Measurements from ENCODE around the gene PRAME.
"Not testable (repeated sequence)": the region's sequence is repeated elsewhere in the genome, so short reads cannot be mapped to it uniquely, and the experiment has no call there.

PRAME gene

DNA sequence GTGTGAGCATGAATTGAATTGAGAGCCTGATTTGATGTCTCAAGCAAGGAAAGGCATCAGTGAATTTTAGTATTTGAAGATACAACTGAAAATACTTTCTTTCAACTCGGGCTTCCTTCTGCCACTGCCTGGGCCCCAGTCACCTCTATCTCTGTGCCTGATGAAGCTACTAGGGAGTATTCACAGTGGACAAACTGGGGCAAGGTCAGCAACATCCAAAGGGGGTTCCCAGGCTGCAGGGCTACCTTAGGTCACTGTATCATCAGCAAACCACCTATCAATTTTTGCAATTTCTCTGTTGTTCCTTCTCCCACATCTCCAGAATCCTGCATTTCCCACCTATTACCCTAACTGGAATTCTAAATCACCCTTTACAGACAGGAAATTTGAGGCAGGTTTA, 10.2 kb downstream of the PRAME start:
- DNase-seq = no peak

DNA sequence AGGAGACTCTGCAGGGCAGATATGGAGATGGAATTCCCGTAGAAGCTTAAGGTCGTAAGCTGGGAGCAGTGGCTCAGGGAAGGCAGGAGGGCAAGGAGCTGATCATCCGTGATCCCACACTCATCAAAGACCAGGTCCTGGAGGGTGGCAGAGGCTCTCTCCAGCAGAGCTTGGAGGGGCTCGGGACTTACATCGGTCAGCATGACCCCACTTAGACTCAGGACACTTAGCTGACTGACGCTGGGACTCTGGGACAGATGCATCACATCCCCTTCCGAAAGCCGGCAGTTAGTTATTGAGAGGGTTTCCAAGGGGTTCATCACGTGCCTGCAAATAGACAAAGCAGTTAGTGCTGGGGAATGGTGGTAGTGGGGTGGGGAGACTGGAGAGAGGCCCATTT, 10.7 kb downstream of the PRAME start:
- DNase-seq = no peak

DNA sequence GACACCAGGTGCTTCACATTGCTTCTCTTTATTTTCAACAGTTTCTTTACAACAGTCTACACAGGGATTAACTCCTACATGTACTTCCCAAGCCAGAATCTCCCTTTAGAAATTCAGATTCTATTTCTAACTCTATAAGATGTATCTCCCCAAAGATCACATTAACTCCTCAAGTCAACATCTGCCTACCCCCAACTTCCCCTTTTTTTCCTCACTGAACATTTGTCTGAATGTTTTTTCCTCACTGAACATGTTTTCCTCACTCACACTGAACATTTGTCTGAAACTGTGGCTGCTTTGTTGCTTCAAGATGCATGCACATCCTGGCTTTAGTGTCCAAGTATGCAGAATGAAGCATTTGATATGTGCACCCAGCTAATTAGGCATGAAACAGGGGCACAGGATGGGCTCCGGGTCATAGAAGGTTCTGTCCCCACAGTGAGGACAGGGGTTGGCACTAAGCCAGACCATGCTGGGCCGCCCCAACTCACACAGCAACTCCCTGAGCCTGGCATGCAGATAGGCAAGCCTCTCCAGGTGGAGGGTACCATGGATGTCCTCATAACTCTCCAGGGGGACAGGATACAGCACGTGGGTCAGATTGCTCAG, 11.3 kb downstream of the PRAME start:
- no peak for DNase-seq

DNA sequence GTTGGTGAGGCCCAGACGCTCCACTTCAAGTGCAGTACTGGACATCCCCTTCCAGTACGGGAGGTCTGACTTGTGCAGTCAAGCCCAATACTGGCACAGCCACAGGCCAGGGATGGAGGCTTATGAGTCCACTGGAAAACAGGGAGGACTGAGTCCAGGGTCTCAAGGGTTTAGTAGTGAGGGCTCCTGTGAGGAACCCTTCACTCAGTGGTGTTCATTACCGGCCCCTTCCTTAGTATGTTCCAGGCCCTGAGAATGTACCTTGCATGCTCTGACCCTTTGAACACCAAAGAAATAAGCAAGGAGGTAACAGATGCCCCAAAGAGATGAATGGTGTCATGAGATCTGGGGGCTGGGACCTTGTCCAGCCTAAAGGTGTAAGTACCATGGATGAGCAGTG, 11.8 kb downstream of the PRAME start:
- no peak for DNase-seq

DNA sequence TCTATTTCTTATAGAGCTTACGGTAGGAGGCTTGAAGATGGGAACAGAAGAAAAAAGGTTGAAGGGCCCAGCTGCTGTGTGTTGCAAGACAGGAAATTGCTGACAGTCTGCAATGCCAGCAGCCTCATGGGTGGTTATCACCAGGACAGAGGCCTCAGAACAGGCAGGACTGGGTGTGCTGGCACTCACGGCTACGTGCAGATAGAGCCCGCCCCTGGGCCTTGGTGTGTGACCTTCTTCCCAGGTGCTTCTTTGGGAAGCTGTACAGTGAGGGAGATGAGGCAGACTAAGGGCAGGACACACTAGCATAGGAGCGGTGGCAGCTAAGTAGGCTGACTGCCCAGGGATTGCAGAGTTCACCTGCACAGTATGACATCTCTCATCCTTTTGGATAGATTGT, 12.6 kb downstream of the PRAME start:
- no peak for DNase-seq

DNA sequence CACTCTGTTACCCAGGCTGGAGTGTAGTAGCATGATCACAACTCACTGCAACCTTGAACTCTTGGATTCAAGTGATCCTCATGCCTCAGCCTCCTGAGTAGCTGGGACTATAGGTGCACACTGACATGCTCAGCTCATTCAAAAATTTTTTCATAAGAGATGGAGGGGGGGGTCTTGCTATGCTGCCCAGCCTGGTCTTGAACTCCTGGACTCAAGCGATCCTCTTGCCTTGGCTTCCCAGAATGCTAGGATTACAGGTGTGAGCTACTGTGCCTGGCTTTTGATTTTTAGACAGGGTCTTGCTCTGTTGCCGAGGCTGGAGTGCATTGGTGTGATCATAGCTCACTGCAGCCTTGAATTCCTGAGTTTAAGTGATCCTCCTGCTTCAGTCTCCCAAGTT, 14.0 kb downstream of the PRAME start:
- no peak for DNase-seq

DNA sequence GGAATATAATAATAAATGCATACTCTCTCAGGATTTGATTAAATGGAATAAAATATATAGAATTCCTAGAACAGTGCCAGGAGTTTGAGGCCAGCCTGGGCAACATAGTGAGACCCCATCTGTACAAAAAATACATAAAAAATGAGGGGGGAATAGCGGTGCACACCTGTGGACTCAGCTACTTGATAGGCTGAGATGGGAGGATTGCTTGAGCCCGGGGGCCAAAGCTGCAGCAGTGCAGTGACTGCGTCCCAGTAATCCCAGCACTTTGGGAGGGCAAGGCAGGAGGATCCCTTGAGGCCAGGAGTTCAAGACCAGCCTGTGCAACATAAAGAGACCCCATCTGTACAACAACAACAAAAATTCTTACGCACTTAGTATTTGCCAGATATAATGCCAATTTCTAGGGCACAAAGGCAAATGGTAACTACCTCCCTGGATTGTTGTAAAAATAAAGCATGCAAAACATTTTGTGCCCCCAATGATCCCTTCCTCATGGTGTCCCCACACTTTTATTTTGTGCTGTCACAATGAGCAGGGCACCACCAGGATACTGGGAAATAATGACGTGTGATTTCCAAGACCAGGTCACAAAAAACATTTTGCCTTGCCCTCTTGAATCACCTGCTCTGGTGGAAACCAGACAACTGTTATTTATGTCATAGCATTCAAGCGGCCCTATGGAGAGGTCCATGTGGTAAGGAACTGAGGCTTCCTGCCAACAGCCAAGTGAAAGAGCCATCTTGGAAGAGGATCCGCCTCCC, 20.7 kb downstream of the PRAME start:
- no peak for DNase-seq

DNA sequence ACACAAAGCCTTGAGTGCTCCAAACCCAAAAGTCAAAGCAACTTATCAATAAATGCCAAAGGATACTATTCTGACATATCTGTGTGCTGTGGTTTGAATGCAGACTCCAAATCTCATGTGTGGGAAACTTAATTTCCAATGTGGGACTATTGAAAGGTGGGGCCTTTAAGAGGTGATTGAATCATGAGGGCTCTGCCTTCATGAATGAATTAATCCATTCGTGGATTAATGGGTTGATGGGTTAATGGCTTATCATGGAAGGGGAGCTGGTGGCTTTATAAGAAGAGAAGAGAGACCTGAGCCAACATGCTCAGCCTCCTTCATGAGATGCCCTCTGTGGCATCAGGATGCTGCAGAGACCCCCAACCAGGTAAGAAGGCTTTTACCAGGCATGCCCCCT, 22.1 kb downstream of the PRAME start:
- DNase-seq = no peak

DNA sequence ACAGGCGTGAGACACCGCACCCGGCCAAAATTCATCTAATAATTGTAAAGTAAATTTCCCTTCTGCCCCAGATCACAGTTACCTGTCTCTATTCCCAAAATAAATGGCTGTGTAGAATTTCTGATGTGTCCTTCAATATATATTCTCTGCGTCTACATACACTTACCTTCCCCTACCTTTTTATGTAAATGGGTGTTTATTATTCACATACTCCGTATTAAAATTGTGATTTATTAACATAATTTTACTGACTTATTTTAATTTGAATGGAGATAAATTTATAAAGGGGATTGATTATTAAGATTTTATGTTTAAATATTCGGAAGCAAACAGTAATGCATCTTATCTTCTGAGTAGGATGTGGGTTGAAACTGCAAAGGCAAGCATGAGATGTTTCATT, 22.6 kb downstream of the PRAME start:
- DNase-seq = no peak

DNA sequence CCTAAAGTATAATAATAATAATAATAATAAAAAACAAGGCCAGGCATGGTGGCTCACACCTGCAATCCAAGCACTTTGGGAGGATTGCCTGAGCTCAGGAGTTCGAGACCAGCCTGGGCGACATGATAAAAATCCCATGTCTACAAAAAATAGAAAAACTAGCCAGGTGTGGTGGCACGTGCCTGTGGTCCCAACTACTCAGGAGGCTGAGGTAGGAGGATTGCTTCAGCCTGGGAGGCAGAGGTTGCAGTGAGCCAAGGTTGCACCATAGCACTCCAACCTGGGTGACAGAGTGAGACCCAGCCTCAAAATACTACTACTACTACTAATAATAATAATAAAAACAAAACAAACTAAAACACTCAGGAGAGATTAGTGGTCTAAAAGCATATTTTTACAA, 23.4 kb downstream of the PRAME start:
- DNase-seq = no peak

DNA sequence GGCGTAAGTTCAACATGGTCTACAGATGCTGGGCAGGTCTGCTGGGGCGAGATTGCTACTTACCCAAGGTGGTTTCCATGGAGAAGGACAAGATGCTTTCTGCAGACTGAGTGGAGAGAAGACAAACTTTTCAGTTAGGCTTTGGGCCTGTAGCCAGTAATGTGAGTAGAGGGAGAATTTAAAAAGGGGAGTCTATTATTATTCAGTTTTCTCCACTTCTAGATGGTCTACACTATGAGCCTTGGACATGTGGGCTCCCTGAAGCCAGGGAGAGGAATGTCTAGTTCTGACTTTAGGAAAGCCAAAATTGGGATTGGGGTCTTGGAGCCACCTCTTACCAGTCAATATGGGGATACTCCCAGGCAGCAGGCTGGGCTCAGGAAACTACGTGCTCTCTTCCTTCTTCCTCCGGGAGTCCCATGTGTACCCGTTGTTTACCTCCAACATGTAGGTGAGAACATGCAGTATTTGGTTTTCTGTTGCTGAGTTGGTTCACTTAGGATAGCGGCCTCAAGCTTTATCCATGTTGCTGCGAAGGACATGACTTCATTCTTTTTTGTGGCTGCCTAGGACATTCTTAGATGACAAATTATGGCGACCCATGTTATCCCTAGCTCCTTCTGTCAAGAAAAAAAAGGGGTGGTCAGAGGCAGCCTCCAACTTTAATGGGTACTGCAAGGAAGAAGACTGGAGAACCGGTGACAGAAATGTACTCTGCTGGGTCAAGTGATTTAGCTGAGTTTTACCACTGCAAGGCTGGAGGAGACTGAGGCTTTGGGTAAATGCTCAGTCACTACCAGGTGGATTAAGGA, 24.3 kb downstream of the PRAME start:
- DNase-seq = no peak

DNA sequence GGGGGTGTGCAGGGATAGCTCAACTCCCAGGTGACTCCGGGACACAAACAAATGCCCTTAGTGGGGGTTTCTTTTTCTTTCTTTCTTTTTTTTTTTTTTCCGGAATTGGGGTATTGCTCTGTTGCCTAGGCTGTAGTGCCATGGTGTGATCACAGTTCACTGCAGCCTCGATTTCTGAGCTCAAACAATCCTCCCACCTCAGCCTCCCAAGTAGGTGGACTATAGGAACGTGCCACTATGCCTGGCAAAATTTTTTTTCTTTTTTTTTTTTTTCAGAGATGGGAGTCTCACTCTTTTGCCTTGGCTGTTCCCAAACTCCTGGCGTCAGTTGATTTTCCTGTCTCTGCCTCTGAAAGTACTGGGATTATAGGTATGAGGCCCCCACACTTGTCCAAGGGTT, 25.2 kb downstream of the PRAME start:
- DNase-seq = no peak

DNA sequence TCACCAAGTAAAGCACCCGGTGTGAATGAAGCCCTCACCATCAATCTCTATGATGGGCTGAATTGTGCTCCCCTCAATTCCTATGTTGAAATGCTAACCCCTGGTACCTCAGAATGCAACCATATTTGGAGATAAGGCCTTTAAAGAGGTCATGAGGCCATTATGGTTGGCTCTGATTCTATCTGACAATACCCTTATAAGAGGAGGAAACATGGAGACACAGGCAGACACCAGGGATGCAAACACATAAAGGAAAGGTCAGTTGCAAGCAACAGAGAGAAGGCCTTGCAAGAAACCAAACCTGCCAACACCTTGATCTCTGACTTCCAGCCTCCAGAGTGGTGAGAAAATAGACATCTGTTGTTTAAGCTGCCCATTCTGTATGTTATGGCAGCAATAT, 25.6 kb downstream of the PRAME start:
- DNase-seq = no peak

DNA sequence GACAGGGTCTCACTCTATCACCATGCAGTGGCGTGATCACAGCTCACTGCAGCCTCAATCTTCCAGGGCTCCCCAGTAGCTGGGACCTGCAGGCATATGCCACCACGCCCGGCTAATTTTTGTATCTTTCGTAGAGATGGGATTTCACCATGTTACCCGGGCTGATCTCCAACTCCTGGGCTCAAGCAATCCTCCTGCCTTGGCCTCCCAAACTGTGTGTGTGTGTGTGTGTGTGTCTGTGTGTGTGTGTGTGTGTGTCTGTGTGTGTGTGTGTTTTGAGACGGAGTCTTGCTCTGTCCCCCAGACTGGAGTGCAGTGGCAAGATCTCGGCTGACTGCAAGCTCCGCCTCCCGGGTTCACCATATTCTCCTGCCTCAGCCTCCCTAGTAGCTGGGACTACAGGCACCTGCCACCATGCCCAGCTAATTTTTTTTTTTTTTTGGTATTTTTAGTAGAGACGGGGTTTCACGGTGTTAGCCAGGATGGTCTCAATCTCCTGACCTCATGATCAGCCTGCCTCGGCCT, 26.5 kb downstream of the PRAME start:
- not testable (repeated sequence) for DNase-seq

DNA sequence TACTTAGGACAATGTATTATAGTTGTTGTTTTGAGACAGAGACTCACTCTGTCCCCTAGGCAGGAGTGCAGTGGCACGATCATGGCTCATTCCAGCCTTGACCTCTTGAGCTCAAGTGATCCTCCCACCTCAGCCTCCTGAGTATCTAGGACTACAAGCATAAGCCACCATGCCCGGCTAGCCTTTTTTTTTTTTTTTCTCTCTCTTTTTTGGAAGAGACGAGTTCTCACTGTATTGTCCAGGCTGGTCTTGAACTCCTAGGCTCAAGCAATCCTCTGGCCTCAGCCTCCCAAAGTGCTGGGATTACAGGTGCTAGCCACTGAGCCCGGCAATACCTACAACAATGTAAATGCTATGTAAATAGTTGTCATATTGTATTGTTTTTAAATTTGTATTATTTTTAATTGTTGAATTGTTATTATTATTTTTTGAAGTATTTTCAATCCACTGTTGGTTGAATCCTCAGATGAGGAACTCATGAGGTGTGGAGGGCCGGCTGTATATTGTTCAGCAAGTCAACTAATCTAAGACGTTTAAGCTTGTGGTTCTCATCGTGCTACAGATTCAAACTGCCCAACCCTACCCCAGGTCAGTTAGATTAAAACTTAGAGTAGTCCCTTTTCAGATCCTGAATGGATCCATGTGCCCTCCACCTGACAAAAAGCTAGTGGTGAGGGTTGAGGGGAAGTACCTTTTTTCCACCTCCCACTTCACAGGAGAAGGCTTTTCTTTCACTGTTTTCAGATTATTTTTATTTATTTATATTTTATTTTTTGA, 27.1 kb downstream of the PRAME start:
- no peak for DNase-seq

DNA sequence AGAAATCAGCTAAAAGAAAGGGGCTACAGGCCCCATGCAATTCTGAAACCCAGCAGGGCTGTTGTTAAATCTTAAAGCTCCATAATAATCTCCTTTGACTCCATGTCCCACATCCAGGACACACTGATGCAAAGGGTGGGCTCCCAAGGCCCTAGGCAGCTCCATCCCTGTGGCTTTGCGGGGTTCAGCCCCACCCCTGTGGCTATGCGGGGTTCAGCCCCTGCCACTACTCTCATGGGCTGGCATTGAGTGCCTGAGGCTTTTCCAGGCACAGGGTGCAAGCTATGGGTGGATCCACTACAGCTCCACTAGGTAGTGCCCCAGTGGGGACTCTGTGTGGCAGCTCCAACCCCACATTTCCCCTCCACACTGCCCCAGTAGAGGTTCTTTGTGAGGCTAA, 30.3 kb downstream of the PRAME start:
- DNase-seq = no peak

DNA sequence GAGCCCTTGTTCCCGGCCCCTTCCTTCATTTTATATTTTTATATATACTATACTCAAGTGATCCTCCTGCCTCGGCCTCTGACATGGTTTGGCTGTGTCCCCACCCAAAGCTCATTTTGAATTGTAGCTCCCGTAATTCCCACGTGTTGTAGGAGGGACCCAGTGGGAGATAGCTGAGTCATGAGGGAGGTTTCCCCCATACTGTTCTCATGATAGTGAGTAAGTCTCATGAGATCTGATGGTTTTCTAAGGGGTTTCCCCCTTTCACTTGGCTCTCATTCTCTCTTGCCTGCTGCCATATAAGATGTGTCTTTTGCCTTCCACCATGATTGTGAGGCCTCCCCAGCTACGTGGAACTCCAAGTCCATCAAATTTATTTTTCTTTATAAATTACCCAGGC, 31.8 kb downstream of the PRAME start:
- DNase-seq = no peak

DNA sequence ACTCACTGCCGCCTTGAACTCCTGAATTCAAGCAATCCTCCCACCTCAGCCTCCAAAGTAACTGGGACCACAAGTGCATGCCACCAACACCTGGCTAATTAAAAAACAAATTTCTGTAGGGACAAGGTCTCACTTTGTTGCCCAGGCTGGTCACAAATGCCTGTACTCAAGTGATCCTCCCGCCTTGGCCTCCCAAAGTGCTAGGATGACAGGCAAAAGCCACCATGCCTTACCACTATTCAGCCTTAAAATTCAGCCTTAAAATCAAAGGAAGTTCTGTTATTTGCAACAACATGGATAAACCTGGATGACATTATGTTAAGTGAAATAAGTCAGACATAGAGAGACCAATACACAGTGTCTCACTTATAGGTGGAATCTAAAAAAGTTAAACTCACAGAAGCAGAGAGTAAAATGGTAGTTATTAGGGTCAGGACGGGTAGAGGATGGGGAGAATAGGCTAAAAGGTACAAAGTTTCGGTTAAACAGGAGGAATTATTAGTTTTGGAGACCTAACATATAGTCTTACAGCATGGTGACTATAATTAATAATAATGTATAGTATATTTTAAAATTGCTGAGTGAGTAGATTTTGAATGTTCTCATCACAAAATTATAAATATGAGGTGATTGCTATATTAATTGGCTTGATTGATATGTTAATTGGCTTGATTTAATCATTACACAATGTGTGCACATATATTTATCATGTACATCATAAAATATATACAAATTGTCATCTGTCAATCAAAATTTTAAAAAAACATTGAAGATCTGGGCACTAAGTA, 32.7 kb downstream of the PRAME start:
- DNase-seq = no peak

DNA sequence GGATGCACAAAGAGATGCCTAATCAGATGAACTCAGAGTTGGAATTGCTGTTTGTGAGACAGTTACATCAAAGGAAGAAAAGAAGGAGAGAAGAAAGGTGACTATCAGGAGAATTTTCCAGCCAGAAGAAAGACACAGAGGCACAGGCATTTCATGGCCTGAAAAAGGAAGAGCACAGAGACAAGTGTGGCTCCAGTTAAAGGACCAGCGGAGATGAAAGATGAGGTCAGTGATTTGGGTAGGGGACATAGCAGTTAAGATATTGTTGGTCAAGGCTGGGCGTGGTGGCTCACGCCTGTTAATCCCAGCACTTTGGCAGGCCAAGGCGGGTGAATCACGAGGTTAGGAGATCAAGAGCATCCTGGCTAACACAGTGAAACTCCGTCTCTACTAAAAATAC, 35.6 kb downstream of the PRAME start:
- DNase-seq = no peak

DNA sequence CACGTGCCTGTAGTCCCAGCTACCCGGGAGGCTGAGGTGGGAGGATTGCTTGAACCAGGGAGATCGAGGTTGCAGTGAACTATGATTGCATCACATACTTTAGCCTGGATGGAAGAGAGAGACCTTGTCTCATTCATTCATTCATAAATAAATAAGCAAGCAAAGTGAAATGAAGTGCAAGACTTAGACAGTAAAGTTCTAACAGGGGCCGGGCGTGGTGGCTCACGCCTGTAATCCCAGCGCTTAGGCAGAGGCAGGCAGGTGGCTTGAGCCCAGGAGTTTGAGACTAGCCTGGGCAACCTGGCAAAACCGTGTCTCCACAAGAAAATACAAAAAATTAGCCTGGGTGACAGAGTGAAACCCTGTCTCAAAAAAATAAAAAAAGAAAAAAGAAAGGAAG, 37.4 kb downstream of the PRAME start:
- DNase-seq = no peak

DNA sequence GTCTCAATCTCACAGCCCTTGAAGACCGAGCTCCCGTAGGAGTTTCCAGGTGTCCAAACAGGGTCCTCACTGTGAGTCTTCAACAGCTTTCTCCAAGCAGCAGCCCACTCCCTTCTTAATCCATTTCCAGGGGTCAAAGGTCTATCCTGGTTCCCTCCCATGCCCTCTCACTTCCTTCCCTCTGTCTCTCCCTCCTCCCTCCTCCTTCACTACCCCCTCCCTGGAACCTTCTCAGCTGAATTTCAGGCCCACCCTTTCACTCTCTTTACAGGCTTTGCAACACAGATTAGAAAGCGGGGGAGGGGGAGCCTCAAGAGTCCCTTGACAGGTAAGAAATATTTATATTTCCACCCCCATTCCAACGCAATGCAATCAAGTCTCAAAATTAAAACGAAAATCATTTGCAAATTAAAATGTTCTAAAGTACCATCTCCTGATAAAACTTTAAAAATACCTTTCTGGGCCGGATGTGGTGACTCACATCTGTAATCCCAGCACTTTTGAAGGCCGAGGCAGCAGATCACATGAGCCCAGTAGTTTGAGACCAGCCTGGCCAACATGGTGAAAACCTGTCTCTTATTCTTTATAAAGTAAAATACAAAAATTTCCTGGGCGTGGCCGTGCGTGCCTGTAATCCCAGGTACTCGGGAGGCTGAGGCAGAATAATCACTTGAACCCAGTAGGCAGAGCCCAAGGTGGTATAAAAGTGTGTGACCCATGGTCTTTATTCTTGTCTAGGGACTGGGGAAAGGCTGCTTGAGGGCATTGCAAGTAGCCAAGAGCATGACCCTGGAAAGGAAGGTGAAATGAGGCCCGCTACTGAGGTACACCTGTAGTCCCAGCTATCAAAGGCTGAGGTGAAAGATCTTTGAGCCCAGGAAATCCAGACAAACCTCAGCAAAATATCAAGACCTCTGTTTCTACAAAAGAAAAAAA, 38.1 kb downstream of the PRAME start:
- DNase-seq = no peak
